IPS-18c (cell line): ENCODE measurements around the gene EXT2.

ENCODE experiments used
- H3K4me3 ChIP-seq: 2 replicates; pipeline ENCODE4 v1.7.0; 2013; ENCODE audit warnings: low read depth, mild to moderate bottlenecking, low read length, moderate library complexity; ENCODE audit not compliant: insufficient read depth
- H3K9me3 ChIP-seq: one replicate; pipeline ENCODE4 v1.6.1; 2013; ENCODE audit warnings: mild to moderate bottlenecking, low read length, moderate library complexity; ENCODE audit not compliant: control insufficient read depth, insufficient read depth

Gene EXT2

DNA sequence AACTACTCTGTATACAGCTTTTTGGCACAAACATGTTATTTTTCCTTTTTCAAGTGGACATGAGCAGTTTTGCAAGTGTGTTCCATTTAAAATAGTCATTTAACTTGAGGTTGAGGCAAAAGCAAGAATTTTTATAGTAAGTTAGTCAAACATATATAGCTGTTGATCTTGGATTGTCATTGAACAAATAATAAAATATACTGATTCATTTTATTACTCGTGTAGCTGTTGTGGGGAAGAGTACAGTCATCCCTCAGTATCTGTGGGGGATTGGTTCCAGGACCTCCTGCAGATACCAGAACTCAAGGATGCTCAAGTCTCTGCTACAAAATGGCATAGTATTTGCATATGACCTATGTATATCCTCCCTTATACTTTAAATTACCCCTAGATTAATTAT is 45.3 kb downstream of the EXT2 start:
- Histone ChIP-seq H3K9me3 (no peaks in the 10 kb centered on the region), H3K4me3 (no peak overlapping the region)

DNA sequence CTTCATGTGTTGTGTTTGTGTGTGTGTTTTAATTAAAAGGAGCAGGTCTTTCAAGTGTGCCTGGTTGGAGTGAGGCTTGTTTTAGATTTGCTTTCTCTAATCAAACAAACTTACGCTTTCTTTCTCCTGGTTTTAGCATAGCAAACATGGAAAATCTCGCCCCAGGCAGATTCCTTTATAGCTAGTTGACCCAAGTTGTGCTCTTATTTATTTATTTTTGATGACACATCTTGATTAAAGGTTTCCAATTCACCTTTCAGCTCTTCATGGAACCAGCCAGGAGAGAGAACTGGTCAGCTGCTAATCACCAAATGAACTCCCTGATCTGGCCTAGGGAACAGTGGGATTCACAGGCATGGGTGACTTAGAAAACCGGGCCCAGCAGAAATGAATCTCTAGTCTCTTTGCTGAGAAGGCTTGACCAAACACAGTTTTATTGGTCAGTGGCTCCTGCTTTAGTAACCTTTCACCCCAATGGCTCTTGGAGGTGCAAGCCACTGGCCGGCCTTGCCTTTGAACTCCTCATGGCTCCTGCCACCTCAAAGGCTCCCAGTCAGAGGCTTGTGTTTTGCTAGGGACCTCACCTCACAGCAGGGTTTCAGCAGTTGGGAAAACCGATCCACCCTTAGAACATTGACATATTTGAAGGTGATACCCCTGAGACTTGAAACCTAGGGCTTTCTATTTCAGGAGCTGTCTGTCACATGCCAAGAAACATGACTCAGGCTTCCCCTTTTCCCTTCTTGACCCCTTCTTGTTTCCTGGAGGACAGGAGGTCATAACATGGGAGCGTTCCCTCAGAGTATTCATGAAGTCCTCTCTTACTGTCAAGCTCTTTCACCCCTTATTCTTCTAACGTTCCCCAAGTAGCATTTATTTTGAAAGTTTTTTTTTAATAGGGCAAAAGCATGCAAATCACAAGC is 48.8 kb downstream of the EXT2 start:
- H3K4me3 ChIP-seq: no peak overlapping the region
- H3K9me3 ChIP-seq: no peaks in the 10 kb centered on the region

DNA sequence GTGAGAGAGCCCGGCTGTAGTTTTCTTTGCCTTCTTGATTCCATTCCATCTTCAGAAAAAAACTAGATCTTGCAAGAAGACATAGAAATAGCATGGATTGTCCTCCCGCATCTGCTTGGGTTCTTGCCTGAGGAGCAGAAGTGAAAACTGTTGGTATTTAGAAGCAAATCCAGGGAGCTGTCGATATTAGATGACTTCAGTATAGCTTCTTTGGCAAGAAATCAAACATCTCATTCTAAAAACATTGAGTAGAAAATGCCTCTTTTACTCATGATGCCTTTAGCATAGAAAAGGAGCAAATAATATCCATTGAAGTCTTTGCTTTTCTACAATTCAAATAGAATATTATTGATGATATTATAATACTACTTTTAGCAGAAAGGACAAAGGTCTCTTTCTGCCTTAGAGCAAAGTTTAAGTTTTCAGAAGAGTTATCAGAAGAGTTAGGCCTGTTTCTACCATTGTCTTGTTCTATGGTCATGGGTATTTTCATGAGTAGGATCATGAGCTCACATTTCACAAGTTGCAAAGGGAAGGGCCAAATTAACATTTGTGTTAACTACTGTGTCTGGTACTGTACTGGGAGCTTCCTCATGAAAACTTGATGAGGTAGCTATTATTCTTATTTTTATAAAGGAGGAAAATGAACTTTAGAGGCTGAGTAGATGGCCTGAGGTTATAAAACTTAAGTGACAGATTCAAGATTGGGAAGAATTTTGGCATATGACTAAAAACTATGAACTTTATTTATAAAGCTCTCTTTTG is 49.7 kb downstream of the EXT2 start:
- Histone ChIP-seq H3K4me3 (no peak overlapping the region), H3K9me3 (no peaks in the 10 kb centered on the region)

DNA sequence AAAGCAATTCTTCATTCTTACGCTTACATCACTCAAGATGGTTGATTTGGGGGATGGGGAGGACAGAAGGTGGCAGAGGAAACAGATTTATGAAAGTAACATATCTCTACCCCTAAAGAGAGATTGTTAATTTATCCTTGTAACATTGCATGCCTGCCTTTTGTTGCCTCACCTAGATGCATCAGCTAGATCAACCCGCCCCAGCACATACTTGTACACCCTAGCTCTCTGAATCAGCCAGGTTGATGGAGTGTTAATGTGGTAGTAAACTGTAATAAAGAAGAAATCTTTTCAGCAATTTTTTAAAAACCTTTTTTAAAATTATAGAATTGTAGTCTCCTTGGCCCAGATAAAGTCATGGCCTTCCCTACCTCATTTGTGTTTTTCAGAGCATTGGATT is 51.5 kb downstream of the EXT2 start:
- no peak overlapping the region for H3K4me3 ChIP-seq
- H3K9me3 ChIP-seq: no peaks in the 10 kb centered on the region

DNA sequence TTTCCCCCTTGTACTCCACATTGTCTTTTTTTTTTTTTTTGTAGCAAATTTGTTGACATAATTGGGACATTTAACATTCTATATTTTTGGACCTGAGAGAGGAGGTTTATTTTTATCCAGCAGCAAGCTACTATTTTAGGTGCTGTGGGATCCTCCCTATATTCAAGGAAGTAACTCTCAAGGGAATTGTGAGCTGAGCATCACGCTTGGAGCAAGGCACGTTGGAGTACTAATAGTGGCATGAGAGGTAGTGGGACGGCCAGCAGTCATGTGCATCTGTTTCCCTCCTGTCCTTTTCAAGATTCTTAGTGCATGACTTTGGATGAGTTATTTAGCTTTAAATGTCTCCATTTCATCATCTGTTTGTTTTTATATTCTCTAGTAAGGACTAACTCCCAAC is 52.3 kb downstream of the EXT2 start:
- H3K4me3 ChIP-seq: no peak overlapping the region
- no peaks in the 10 kb centered on the region for H3K9me3 ChIP-seq

DNA sequence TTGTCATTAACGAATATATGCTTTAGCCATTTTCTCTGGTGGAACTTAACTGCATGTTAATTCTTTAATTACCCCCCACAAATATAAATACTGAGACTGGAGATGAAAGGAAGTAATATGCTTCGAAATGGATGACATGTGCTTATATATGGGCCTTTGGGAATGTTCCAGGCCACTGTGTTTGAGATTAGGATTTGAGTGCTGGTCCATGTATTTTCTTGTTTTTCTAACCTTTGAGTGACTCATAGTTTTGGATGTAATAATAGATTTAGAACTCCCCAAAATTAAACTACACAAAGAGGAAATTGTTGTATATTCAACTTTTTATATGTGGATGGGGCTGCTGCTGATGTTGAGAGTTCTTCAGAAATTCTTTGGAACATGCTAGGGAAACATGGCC is 54.2 kb downstream of the EXT2 start:
- Histone ChIP-seq H3K4me3 (no peak overlapping the region), H3K9me3 (no peaks in the 10 kb centered on the region)

DNA sequence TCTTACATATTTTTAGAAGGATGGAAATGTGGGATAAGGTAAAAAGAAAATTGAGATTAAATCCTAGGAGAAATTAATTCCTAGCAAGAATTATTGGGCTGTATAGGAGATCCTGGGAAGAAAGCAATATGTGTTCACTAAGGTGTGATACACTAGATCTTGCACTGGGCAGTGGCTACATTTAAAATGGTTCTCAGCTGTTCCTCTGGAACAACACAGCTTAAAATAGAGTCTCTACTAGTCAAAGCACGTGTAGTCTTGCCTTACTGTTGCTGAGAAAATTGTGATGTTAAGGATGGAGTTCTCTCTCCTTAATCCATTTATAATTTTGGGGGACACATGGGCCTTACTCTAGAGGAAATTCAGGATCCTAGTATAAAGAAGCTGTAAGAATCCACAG is 54.9 kb downstream of the EXT2 start:
- Histone ChIP-seq H3K4me3 (no peak overlapping the region), H3K9me3 (no peaks in the 10 kb centered on the region)

DNA sequence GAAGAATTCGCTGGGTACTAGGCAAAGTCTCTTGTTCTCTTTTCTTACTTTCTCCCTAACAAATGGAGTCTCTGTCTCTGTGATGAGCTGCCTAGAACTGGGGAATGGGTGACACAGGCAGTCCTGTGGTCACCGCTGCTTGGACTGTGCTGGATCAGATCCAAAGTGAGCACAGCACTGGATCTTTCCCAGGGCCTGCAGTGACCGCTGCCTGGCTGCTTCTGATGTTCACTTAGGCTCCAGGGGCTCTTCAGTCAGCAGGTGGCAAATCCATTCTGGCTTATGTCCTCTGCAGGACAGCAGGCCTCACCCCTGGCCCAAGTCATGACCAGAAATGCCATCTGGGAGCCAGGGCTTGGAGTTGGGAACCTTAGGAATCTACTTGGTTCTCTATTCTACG is 61.5 kb downstream of the EXT2 start:
- Histone ChIP-seq H3K4me3 (no peak overlapping the region), H3K9me3 (no peaks in the 10 kb centered on the region)

DNA sequence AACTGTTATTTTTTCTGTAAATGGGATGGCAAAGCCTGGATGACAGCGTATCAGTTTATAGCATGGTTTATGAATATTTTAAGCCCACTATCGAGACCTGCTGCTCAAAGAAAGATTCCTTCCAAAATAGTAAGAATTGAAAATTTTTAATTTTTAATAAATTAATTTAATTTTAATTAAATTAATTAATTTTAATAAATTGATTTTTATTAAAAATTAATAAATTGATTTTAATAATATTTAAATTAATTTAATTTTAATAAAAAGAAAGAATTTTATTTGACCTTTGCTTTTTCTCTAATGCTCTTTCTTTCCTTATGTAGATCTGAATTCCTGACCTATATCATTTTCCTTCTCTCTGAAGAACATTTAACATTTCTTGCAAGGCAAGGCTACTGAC is 62.9 kb downstream of the EXT2 start:
- Histone ChIP-seq H3K4me3 (no peak overlapping the region), H3K9me3 (no peaks in the 10 kb centered on the region)

DNA sequence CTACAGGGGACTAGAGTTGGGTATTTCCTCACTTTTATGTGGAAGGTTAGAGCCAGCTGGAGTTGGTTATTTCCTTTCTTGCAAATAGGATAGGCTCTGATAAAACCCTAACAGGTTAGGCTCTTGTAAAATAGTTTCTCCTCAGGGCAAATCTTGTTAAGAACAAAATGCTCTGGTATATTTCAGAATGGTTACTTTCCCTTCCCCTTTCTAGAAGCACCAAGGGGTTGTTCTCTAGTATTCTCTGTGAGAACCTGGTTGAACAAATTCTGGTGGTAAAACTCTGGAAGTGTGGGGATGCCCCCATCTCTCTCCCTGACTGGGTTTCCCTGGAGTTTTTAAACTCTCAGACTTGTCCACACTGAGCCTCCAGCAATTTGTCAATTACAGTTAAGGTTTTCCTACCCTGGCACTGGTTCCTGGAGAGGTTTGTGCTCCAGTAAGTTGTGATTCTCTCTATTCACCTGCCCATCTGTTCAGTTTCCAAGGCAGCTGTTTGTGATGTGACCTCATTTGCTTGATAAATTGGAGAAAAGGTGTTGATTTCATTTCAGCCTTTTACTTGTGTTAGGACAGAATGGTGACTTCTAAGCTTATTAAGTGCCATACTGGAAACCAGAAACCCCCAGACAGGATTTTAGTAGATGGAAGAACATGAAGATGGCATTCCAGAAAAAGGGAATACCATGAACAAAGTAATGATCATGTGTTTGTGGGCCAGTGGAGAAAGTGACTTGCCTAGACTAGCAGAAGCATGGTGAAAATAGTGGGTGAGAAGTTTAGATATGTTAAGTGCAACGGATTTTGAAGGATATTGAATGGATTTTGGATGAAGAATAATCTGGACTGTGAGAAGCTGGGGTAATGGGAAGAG is 64.6 kb downstream of the EXT2 start:
- no peaks in the 10 kb centered on the region for H3K9me3 ChIP-seq

DNA sequence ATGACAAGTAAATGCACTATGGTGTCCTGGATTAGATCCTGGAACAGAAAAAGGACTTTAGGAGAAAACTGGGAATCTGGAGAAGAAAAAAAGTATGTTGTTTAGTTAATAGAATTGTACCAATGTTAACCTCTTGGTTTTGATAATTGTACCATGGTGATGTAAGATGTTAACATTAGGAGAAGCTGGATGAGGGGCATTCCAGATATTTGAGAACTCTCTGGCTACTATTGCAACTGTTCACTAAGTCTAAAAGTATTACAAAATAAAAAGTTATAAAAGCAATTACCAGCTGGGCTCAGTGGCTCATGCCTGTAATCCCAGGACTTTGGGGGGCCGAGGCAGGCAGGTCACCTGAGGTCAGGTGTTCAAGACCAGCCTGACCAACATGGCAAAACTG is 66.5 kb downstream of the EXT2 start:
- H3K4me3 ChIP-seq: no peak overlapping the region
- H3K9me3 ChIP-seq: no peaks in the 10 kb centered on the region

More for the DNA sequence above, 64.6 kb downstream of the EXT2 start:
- no peak overlapping the region for H3K4me3 ChIP-seq

DNA sequence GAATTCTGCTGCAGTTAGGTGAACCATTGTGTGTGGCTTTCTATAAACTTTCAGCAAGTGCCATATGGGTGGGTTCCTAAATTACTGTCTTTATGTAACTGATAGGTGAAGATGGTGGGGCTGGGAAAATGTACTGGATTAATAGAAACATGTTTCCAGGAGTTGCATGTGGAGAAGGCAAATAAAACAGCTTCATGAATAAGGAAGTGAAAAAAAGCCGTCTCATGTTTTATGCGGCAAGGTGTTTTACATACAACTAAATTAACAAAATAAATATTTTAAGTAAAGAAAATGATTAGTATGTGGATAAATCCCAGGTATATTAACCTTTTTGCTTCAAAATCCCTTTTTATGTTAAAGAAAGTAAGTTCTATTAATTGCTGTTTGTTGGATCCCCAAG is 67.2 kb downstream of the EXT2 start:
- Histone ChIP-seq H3K9me3 (no peaks in the 10 kb centered on the region), H3K4me3 (no peak overlapping the region)

DNA sequence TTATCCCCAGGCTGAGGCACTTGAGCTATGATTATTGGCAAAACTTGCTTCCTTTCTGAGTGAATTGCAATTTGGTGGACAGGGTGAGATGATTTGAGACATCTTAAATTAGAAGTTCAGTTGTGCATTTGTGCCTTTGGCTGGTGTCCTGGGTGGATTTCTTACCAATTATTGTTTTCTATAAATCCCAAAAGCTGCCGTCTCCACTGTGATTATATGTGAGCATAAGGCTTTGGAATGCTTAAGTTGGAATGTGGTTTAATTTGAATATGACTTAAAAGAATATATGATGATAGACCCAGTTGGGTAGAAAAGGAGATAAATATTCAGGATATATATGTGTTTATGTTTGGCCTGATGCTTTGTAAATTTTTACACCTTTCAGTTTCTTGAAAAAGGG is 70.0 kb downstream of the EXT2 start:
- Histone ChIP-seq H3K4me3 (no peak overlapping the region), H3K9me3 (no peaks in the 10 kb centered on the region)

DNA sequence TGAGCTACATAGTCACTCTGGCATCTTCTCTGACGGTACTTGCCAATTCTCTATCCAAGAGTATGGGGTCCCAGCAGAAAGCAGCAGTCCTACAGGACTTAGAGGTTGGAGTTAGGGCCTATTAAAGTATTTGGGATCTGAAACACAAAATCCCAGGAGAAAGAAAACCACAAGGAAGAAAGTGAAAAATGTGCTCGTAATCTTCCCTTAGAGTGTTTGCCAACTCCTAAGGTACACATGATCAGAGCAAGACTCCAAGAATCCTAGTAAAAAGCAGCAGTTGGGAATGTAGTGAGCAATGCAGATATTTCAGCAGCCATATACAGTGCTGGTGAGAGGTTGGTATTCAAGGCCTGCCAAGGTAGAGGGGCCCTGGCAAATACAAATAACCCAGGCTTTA is 71.6 kb downstream of the EXT2 start:
- Histone ChIP-seq H3K4me3 (no peak overlapping the region), H3K9me3 (peaks cover 2% of the 10 kb centered on the region)

DNA sequence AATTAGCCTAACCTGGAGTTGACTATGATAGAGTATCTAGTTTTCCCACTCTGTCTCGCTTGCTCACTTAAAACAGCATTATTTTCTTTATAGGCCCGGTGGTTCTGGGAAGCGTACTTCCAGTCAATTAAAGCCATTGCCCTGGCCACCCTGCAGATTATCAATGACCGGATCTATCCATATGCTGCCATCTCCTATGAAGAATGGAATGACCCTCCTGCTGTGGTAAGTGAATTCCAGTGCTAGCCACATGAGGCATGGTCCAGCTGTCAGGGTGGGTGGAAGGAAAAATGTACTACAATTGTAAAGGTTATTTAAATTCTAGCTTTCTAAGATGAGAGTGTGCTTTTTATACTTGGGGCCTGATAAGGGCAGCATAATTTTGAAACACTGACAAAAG is 76.0 kb downstream of the EXT2 start:
- peaks cover 2% of the 10 kb centered on the region for H3K9me3 ChIP-seq
- H3K4me3 ChIP-seq: no peak overlapping the region

DNA sequence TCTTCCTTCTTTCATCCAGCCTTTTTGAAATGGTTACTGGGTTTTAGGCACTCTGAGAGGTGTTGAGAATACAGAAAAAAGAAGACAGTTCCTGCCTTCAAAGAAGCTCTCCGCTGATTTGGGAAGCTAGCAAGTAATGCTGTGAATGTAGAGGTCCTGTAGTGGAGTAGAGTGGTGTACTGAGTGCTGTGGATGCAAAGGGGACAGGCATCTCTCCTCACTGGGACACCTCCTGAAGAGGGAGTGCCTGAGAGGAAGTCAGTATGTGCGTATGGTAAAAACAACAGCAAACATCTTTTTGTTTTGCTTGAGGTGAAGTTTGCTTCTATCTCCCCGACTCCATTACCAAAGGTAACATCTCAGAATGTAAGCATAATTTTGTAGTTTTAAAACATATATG is 77.5 kb downstream of the EXT2 start:
- H3K4me3 ChIP-seq: no peak overlapping the region
- peaks cover 2% of the 10 kb centered on the region for H3K9me3 ChIP-seq

DNA sequence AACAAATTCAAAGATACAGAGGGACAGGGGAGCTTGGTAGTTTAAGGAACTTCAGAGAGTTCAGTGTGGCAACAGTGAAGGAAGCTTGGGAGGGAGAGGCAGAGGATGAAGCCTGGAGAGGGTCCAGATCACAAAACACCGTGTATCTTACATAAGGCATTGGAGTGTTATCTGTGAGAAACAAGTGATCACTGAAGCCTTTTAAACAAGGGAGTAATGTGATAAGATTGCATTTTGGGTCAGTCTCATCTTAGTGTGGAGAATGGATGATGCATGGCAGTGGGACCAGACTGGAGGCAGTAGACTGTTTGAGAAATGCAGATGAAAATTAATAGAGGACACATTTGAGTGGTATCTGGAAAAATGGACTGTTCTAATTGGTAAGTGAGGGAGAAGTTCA is 79.4 kb downstream of the EXT2 start:
- Histone ChIP-seq H3K9me3 (peaks cover 2% of the 10 kb centered on the region), H3K4me3 (no peak overlapping the region)
